GM10847 (cell line): ENCODE measurements around the gene MBNL2.

ENCODE experiments used
- POLR2A ChIP-seq: IDR thresholded peaks from 2 replicates; pipeline ENCODE4 v1.6.1; 2011; ENCODE audit not compliant: insufficient read length; ENCODE audit errors: extremely low read depth

MBNL2 gene

DNA sequence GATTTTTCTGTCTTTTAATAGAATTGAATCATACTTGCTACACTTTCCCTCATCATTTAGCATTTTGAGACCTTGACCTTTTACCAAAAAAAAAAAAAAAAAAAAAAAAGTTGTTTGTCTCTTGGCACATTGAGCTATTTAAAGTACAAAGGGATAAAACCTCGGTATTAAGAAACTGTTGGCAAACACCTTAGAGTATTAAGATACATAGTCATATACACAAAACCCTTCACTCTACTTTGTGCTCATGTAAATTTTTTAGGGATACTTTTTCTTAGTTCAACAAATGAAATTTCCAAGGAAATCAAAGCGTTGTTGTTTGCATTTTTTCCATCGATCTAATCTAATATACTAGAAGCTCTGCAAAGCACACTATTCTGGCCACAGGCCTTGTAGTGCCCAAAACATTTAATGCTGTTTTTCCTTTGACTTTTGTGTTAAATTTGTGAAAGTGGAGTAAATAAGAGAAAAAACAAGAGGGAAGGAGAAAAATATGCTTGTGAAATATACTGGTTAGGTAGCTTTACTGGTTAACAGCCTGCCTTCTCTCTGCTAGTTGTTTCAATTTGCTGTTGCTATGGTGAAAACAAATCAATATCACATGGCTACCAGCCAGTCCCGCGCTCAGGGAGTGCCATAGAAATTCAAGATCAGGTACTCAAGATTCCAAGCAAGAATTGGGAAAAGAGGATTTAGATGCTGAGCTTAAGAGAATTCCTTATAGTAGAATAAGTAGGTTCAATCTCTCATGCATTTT lies 2.6 kb downstream of the MBNL2 start:
- no peak for TF ChIP-seq POLR2A

DNA sequence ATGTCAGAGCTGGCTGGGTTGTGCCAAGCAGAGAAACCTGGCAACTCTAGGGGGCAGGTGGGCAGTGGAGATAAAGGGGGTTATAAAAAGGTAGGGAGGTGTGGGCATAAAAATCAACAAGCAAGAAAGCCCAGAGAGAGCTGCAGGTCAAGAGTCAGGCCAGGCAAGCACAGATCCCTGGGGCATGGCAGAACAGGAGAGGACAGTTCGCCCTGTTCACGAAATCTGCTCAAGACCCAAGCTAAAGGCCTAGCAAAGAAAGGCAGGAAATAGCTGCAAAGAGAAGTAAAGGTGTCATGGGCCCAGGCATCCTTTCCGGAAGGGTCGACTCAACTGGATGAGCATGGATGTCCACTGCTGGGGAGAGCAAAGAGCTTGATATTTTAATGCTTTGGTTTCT lies 3.4 kb downstream of the MBNL2 start:
- TF ChIP-seq POLR2A: no peak

DNA sequence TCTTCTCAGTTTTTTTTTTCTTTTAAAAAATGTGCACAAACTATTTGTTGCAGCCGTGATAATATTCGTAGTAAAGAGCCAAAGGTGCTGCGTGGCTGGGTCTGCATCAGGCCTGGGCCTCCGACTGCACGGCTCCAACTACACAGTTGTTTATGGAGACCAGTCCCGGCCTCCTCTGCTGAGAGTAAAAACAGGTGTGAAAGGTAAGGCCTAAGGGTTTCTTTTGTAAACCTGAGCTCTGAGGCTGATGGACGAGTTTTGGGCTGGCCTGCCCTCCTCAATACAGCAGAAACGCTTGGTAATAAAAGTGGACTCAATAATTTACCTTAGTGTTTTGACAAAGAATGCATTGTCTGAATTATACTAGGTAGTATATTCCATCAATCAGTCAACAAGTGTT lies 3.9 kb downstream of the MBNL2 start:
- no peak for TF ChIP-seq POLR2A

DNA sequence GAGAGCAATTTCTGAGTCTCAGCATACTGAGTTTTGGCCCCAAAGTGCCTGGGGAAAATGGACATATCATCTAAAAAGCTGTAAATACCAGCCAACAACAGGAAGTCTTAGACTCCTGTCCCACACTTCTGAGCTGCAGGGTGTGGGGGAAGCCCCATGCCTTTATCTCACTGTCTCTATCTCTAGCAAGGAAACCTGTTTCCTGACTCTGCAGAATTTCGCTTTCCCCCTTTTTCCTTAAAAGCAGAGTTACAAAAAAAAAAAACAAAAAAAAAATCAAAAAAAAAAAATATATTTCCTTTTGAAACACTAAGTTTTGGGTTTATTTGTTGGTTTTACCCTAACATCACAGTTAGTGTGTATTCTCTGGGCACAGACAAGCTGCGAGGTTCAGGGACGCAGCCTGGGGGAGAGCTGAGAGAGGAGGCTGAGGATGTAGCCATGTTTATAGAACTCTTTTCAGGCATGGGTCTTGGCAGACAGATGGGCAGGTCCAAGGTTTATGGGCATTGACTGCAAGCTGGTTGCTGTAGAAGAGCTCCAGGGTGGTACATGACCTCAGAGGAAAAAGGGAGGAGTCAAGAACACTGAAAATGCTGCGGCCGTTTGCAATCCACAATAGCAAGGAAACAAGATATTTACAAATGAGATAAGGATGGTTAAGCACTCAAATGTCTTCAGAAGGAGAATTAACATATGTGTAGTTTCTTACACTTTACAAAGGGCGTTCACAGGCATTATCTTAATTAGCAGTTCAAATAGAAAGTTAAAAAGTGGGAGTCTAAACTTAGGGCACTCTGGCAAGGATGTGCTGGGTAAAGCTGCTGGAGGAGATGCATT lies 4.9 kb downstream of the MBNL2 start:
- no peak for TF ChIP-seq POLR2A

DNA sequence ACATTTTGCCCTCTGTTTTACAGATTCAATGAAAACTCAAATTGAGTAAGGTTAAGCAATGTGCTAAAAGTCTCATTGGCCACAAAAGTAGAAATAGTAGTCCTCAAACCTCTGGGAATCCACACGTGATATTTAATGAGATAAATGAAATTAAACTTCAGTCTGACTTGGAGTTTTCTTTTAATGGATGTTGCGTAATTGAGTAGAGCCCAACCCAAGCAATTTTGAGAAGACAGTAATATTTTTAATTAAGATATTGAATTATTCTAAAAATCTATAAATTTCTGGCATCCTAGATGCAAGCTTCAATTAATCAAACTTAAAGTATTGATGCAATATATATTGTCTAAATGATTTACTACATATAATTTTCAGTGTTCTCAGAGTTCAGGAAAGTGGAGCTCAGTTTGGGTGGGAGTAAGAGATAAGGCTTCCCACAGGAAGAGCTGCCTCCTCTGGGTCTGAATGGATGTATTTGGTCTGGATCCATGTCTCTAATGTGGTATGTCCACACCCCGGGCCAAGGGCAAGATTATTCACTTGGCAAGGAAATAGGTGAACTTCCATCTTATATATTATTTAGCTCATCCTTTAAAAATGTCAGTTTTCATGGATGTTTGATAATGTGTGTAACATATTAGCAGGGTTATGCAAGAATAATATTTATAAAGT lies 6.9 kb downstream of the MBNL2 start:
- no peak for TF ChIP-seq POLR2A

DNA sequence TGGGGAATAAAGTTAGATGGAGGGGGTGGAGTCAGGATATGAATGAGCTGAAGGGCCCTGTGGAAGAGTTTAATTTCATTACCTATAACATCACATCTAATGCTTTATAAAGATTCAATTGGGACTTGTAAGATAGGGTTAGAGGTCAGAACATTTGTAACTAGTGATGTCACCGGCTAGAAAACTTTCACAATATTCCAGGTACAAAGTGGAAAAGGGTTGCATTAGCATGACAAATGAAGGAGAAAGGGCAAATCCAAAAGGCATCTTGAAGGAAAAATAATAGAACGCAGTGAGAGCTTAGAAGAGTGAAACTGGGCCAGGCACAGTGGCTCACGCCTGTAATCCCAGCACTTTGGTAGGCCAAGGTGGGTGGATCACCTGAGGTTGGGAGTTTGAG lies 7.6 kb downstream of the MBNL2 start:
- TF ChIP-seq POLR2A: no peak

DNA sequence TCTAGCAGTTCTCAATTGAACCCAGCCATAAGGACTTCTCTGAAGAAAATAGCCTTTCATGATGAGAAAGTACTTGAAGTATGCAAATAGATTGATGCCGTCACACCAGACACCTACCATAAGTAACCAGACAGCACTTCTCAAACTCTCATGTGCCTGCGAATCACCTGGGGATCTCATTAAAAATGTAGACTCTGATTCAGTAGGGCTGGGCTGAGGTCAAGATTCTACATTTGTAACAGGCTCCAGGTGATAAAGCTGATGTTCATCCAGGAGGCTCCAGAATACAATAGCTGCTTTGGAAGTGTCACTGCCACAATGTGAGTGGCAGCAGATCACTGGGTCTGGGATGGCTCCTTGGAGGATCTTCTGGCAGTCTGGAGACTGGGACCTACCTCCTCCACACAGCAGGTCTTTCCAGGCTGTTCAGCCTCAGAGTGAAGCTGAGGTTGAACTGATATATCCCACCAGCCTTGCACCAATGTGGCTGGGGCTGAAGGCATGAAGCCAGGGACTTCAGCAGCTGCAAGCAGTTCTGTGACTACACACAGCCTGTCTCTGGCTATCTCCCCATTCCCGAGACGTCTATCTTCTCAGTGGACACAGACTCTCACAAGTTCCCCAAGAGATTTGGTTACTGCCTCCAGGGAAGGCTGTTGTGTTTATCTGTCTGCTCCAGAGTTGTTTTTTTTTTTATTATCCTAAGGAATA lies 9.1 kb downstream of the MBNL2 start:
- TF ChIP-seq POLR2A: no peak

DNA sequence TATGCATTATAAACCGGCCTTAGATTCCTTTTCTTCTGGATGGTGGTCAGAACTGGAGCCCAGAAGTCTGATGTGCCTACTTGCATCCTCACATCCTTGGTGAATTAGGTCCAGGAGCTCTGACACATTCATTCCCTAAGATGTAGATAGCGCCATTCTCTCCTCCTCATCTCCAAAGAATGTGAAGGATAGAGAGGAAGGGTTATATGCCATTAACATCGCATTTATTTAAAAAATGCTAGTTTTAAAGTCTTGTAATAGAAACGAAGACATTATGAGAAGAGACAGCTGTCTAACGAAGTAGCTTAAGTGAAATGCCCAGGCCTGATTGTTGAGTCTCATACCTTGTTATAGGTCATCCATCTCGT lies 9.7 kb downstream of the MBNL2 start:
- TF ChIP-seq POLR2A: no peak

DNA sequence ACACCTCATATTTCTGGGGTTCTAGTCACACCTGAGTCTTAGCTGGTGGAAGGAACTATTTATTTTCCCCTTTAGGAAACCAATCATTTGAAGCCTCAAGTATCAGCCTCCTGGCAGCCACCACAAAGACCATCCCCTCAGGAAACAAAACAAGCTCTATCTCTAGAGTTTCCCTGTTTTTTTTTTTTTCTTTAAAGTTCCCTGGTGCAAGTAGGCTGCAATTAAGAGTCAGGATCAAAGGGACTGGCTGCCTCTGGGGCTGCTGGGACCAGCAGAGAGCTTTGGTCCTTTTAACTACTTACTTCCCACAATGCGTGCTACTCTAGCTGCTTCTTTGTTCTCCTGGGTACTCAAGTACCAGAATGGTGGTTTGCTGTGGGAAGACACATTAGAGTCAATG lies 11.4 kb downstream of the MBNL2 start:
- TF ChIP-seq POLR2A: no peak

DNA sequence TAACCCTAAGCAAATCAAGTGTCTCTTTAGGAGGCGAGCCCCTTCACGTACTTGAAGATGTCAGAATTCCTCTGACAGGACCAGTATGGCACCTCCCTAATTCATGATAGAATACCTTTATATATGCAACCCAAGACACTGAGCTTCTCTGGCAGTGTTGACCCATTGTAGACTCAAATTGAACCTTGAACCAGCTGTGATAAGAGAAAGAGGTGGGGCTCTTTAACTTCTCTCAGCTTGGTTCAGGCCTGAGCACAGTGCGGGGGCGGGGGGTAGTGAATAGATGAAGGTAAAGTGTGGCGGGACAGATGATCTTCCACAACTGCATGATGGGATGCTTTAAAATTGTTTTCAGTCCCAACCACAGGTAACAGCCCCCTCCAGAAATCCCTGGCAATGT lies 12.1 kb downstream of the MBNL2 start:
- TF ChIP-seq POLR2A: no peak

DNA sequence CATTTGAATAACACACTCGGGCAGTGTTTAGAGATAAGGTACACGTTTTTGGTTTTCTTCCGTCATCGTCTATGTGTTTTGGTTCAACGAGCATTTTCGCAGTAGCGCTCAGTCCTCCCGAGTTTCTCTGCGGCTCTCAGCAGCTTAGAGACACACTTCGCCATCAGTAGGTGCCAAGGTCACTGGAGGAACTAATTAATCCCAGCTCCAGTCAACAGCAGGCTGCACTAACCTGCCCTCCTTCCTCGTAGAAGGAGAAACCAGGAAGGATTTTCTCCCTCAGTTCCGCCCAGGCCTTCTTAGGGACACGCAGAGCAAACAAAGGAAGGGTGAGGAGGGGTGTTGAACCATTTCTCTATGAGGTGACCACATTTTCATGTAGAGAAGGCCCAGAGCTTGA lies 12.6 kb downstream of the MBNL2 start:
- no peak for TF ChIP-seq POLR2A

DNA sequence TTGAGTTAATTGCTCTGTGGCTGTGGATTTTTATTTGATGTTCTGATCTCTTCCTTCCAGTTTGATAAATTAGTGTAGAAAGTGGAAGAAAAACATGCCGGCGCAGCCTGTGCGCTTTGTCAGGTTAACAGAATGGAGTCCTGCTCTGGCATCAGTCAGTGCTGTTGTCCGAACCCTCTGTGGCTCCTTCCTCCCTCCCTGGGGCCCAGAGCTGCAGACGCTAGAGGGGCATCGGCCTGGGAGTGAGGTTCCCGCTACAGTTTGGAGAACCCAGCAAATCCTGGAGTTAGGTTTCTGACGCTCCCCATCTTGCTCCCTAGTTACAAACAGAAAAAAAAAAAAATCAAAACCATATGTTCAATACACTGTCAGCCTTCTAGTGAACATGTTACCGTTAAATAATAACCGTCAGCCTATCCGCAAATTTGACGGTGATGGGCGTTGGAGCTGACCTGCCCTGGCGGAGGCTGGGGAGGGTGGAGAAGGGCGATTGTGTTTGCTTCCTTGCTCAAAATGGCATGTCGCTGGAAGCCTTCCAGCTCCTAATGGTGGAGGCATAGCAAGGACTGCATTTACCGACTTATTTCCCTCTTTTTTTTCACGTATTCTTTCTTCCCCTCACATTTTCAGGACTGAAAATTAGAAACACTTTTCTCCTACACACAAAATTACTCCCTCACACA lies 13.6 kb downstream of the MBNL2 start:
- TF ChIP-seq POLR2A: no peak

DNA sequence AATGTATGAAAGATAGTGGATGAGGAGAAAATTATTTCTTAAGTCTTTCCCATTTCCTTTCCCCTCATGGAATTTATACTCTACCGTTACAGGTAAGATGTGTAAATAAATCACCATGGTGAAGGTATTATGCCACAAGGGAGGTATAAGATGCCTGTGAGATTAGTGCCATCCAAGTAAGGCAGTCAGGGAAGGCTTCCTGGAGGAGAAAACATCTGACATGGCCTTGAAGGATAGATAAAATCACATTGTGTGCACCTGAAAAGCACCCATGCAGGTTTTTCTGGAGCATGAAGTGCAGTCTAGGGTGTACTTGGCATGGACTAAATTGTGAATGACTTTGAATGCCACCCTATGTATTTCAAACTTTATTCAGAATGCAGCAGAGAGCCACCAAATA lies 15.3 kb downstream of the MBNL2 start:
- no peak for TF ChIP-seq POLR2A

DNA sequence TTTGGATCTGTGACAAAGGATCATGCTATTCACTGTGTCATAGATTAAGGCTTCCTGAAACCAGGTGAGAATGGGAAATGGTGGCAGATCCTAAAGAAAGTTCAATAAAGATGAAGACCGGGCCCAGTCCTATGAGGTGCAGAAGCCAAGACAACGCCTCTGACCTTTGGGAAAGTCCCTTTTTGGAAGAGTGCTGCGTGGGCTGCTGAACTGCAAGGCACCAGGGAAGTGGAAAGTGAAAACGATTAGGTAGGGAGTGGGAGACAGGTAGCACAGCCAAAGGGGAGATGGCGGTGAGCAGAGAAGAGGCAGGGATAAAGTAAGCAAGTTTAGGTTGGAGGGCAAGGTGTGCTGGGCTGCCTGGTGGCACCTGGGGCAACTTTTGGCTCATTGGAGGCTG lies 16.3 kb downstream of the MBNL2 start:
- no peak for TF ChIP-seq POLR2A

DNA sequence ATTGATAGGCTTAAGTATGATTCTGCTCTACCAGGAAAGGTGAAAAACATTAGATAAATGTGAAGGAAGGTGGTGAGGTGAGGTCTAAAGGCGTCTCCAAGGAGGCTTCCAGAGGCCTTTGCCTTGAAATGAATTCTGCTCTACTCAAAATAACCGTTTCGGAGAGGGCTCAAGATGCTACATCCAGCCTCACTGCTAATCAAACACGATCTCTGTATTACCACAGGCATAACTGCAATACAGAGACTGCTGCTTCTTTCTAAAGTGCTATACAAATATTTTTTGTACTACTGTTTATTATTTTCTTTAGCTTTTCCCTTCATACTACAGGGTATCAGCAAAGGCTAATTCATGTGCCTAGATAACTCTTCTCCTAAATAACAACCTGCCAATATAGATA lies 16.8 kb downstream of the MBNL2 start:
- TF ChIP-seq POLR2A: no peak
